Retinal pigment epithelial cell (primary cell): ENCODE data around the gene TRIM38.

Source experiments
- DNase-seq: peaks from one replicate; pipeline ENCODE4 v3.0.0-alpha.2; 2010; ENCODE audit warnings: low read depth
- H3K4me3 ChIP-seq: 2 replicates; pipeline ENCODE4 v1.5.1; 2011; ENCODE audit warnings: mild to moderate bottlenecking, low read length, control low read depth, moderate library complexity
- CTCF ChIP-seq: conservative IDR thresholded peaks from 2 replicates; pipeline ENCODE4 v1.5.1; 2011; ENCODE audit warnings: low read depth, low read length, control low read depth, inconsistent platforms

Gene TRIM38

GRCh38 chr6:26032340-26033084 is 69.9 kb downstream of the TRIM38 start:
- no peak for TF ChIP-seq CTCF
- H3K4me3 ChIP-seq, result peak overlapping the region; percentile 70
- no peak for DNase-seq

GRCh38 chr6:26033085-26033940 is 70.7 kb downstream of the TRIM38 start:
- peak overlapping the region; percentile 70 for H3K4me3 ChIP-seq
- no peak for TF ChIP-seq CTCF
- DNase-seq, result peak; percentile 98

GRCh38 chr6:26033941-26034354 is 71.3 kb downstream of the TRIM38 start:
- TF ChIP-seq CTCF, result no peak
- no peak for DNase-seq
- H3K4me3 ChIP-seq, result peak overlapping the region; percentile 35

- no peak for DNase-seq
- H3K4me3 ChIP-seq, result no peak overlapping the region
- TF ChIP-seq CTCF, result no peak
These were observed 72.3 kb downstream of the TRIM38 start for GRCh38 chr6:26034905-26035304.
